ENCODE results near the gene PLCH2.

PLCH2 gene

GRCh38 chr1:2480236-2480985, 4.3 kb downstream of the PLCH2 start:
- DNase-seq, result no peak

GRCh38 chr1:2480986-2481364, 4.9 kb downstream of the PLCH2 start:
- no peak for DNase-seq

- no peak for DNase-seq
Observed at GRCh38 chr1:2481885-2482284, 5.8 kb downstream of the PLCH2 start.

GRCh38 chr1:2482588-2482987, 6.5 kb downstream of the PLCH2 start:
- no peak for DNase-seq

- no peak for DNase-seq
Observed at GRCh38 chr1:2483026-2483425, 6.9 kb downstream of the PLCH2 start.

- no peak for DNase-seq
Observed at GRCh38 chr1:2483970-2484369, 7.9 kb downstream of the PLCH2 start.

GRCh38 chr1:2486041-2486440, 10.0 kb downstream of the PLCH2 start:
- DNase-seq, result no peak

GRCh38 chr1:2486558-2486957, 10.5 kb downstream of the PLCH2 start:
- DNase-seq, result no peak

- no peak for DNase-seq
Observed at GRCh38 chr1:2488688-2489087, 12.6 kb downstream of the PLCH2 start.

GRCh38 chr1:2489615-2490014, 13.5 kb downstream of the PLCH2 start:
- DNase-seq, result no peak

- no peak for DNase-seq
Observed at GRCh38 chr1:2492091-2492490, 16.0 kb downstream of the PLCH2 start.

- no peak for DNase-seq
Observed at GRCh38 chr1:2493218-2493617, 17.1 kb downstream of the PLCH2 start.

GRCh38 chr1:2493691-2494322, 17.7 kb downstream of the PLCH2 start:
- no peak for DNase-seq

- DNase-seq, result no peak
Observed at GRCh38 chr1:2494323-2494693, 18.2 kb downstream of the PLCH2 start.

- DNase-seq, result no peak
Observed at GRCh38 chr1:2495026-2495425, 18.9 kb downstream of the PLCH2 start.

GRCh38 chr1:2495546-2495945, 19.5 kb downstream of the PLCH2 start:
- no peak for DNase-seq

- no peak for DNase-seq
Observed at GRCh38 chr1:2496087-2496622, 20.1 kb downstream of the PLCH2 start.

- DNase-seq, result no peak
Observed at GRCh38 chr1:2496746-2497145, 20.7 kb downstream of the PLCH2 start.

GRCh38 chr1:2497891-2498290, 21.8 kb downstream of the PLCH2 start:
- DNase-seq, result no peak

GRCh38 chr1:2498648-2499047, 22.6 kb downstream of the PLCH2 start:
- DNase-seq, result no peak

GRCh38 chr1:2499260-2499659, 23.2 kb downstream of the PLCH2 start:
- DNase-seq, result no peak

- DNase-seq, result no peak
Observed at GRCh38 chr1:2499986-2500596, 24.0 kb downstream of the PLCH2 start.

- no peak for DNase-seq
Observed at GRCh38 chr1:2501041-2501819, 25.1 kb downstream of the PLCH2 start.

- no peak for DNase-seq
Observed at GRCh38 chr1:2501820-2502119, 25.7 kb downstream of the PLCH2 start.
